ENCODE results near the gene FAM83G. TPM values are rescaled to one million over a fixed set of nuclear protein-coding genes. Genes with fewer than 3 reads are reported as not detected.

Gene FAM83G
- total RNA-seq, 2 experiments from 2014 or later, result 2.9 to 3.0 TPM

GRCh38 chr17:18992454-18993130, 12.0 kb downstream of the FAM83G start:
- Histone ChIP-seq H3K27ac (ENCODE audit: low read depth in 1 of 2, low read length in 2 of 2) (no peak overlapping the region), H3K4me1 (ENCODE audit: insufficient read depth, low read length) (peaks cover 35% of the 10 kb centered on the region), H3K36me3 (ENCODE audit: insufficient read depth, low read length) (peaks cover 8% of the 10 kb centered on the region), H3K4me3 (ENCODE audit: low read length) (no peak overlapping the region), H3K27me3 (ENCODE audit: control insufficient read depth in 1 of 2, insufficient read depth in 2 of 2, low read length in 2 of 2) (no peaks in the 10 kb centered on the region), H3K9me3 (ENCODE audit: control insufficient read depth in 1 of 2, insufficient read depth in 1 of 2, low read length in 2 of 2) (peaks cover 0 to 13% of the 10 kb centered on the region in 2 experiments)
- ChIA-PET CTCF (no interaction called here), POLR2A (no interaction called here)
- TF ChIP-seq CTCF (IDR thresholded peaks at IDR 0.05), result no peak
- Mint-ChIP-seq H3K4me3 (no peak overlapping the region), H3K4me1 (ENCODE audit: low read depth) (peaks cover 20% of the 10 kb centered on the region), H3K36me3 (ENCODE audit: low read depth) (peaks cover 17% of the 10 kb centered on the region), H3K27me3 (no peaks in the 10 kb centered on the region), H3K27ac (no peak overlapping the region), H3K9me3 (peaks cover 2% of the 10 kb centered on the region)
- DNase-seq (peak in 9 of 14 experiments; percentile 12 to 80 (median 32)), ATAC-seq (ENCODE audit: poor library complexity) (peak; percentile 77)
- intact Hi-C loops (cut with DNase I, micrococcal nuclease), result no loop called here

GRCh38 chr17:18991531-18992315, 12.8 kb downstream of the FAM83G start:
- Mint-ChIP-seq H3K4me3 (no peak overlapping the region), H3K36me3 (ENCODE audit: low read depth) (peaks cover 18% of the 10 kb centered on the region), H3K27me3 (no peaks in the 10 kb centered on the region), H3K4me1 (ENCODE audit: low read depth) (peaks cover 20% of the 10 kb centered on the region), H3K9me3 (peaks cover 2% of the 10 kb centered on the region), H3K27ac (no peak overlapping the region)
- intact Hi-C loops (cut with DNase I, micrococcal nuclease), result no loop called here
- no peaks in the 10 kb centered on the region for H3K27me3 ChIP-seq (ENCODE audit: control insufficient read depth in 1 of 2, insufficient read depth in 2 of 2, low read length in 2 of 2)
- TF ChIP-seq CTCF (IDR thresholded peaks at IDR 0.05), result no peak
- POLR2A ChIA-PET, result interaction anchor here (1.2 kb wide), 1 partner anchor 12 kb away, joined by 5 read pairs; the partner anchor contains the start of gene FAM83G
- no peak overlapping the region for H3K27ac ChIP-seq (ENCODE audit: low read depth in 1 of 2, low read length in 2 of 2)
- no peak for ATAC-seq (ENCODE audit: poor library complexity)
- H3K4me3 ChIP-seq (ENCODE audit: low read length), result no peak overlapping the region
- peaks cover 35% of the 10 kb centered on the region for H3K4me1 ChIP-seq (ENCODE audit: insufficient read depth, low read length)
- DNase-seq, result no peak
- H3K9me3 ChIP-seq (ENCODE audit: control insufficient read depth in 1 of 2, insufficient read depth in 1 of 2, low read length in 2 of 2), result peaks cover 0 to 12% of the 10 kb centered on the region in 2 experiments
- peaks cover 9% of the 10 kb centered on the region for H3K36me3 ChIP-seq (ENCODE audit: insufficient read depth, low read length)
- CTCF ChIA-PET, result no interaction called here

- intact Hi-C loops (cut with DNase I, micrococcal nuclease), result no loop called here
- Histone ChIP-seq H3K27ac (ENCODE audit: low read depth in 1 of 2, low read length in 2 of 2) (no peak overlapping the region), H3K36me3 (ENCODE audit: insufficient read depth, low read length) (peaks cover 14% of the 10 kb centered on the region), H3K4me3 (ENCODE audit: low read length) (no peak overlapping the region), H3K4me1 (ENCODE audit: insufficient read depth, low read length) (peaks cover 35% of the 10 kb centered on the region), H3K27me3 (ENCODE audit: control insufficient read depth in 1 of 2, insufficient read depth in 2 of 2, low read length in 2 of 2) (no peaks in the 10 kb centered on the region), H3K9me3 (ENCODE audit: control insufficient read depth in 1 of 2, insufficient read depth in 1 of 2, low read length in 2 of 2) (no peaks in the 10 kb centered on the region)
- ChIA-PET POLR2A (interaction anchor here (0.9 to 1.2 kb wide), 2 partner anchors 14 to 90 kb away, joined by 3 to 5 read pairs; partner anchors contain the start of gene FAM83G), CTCF (no interaction called here)
- no peak overlapping the region for H3K27ac Mint-ChIP-seq
- DNase-seq (no peak), ATAC-seq (ENCODE audit: poor library complexity) (no peak)
- H3K9me3 Mint-ChIP-seq, result peaks cover 1% of the 10 kb centered on the region
- H3K27me3 Mint-ChIP-seq, result no peaks in the 10 kb centered on the region
- TF ChIP-seq CTCF (IDR thresholded peaks at IDR 0.05), result no peak
- H3K36me3 Mint-ChIP-seq (ENCODE audit: low read depth), result peaks cover 22% of the 10 kb centered on the region
- peaks cover 20% of the 10 kb centered on the region for H3K4me1 Mint-ChIP-seq (ENCODE audit: low read depth)
- H3K4me3 Mint-ChIP-seq, result no peak overlapping the region
Measured at GRCh38 chr17:18990331-18990730, 14.2 kb downstream of the FAM83G start.
